Endothelial cell (in vitro differentiated cells): ENCODE results near the gene ZNF423. TPM values are rescaled to one million over a fixed set of nuclear protein-coding genes. Genes with fewer than 3 reads are reported as not detected.

Source experiments
- DNase-seq: peaks from one replicate; pipeline ENCODE4 v3.0.0; 2021; ENCODE audit warnings: low spot score
- H3K27ac Mint-ChIP-seq: one replicate; pipeline ENCODE4 v1.8.0; 2021; ENCODE audit warnings: mixed read lengths, inconsistent platforms; ENCODE audit not compliant: unreplicated experiment
- H3K27me3 Mint-ChIP-seq: one replicate; pipeline ENCODE4 v1.8.0; 2021; ENCODE audit warnings: mild to moderate bottlenecking, moderate library complexity, mixed read lengths, inconsistent platforms; ENCODE audit not compliant: unreplicated experiment
- H3K36me3 Mint-ChIP-seq: one replicate; pipeline ENCODE4 v1.8.0; 2021; ENCODE audit warnings: mild to moderate bottlenecking, low read depth, mixed read lengths, inconsistent platforms; ENCODE audit not compliant: unreplicated experiment
- H3K4me1 Mint-ChIP-seq: one replicate; pipeline ENCODE4 v1.8.0; 2021; ENCODE audit warnings: mild to moderate bottlenecking, mixed read lengths, inconsistent platforms; ENCODE audit not compliant: unreplicated experiment
- H3K4me3 Mint-ChIP-seq: one replicate; pipeline ENCODE4 v1.8.0; 2021; ENCODE audit warnings: mild to moderate bottlenecking, mixed read lengths, inconsistent platforms; ENCODE audit not compliant: unreplicated experiment
- H3K9me3 Mint-ChIP-seq: one replicate; pipeline ENCODE4 v1.8.0; 2021; ENCODE audit warnings: mixed read lengths, inconsistent platforms; ENCODE audit not compliant: unreplicated experiment
- total RNA-seq: library from RNA; stranded (reverse); fragmentation: NEBNext Ultra II Directional; extraction: Animal tissue kit (Norgen Biotek cat#: 25700); gene quantifications from one replicate; pipeline ENCODE4 v1.2.1, GENCODE V29; 2021; ENCODE audit not compliant: unreplicated experiment
- TF ChIP-seq, protein P1 (sequence below): fragments of 200-600 bp; sonication (generic); IDR thresholded peaks from one replicate; pipeline ENCODE4 v1.5.0; 2021; ENCODE audit warnings: antibody characterized with exemption; ENCODE audit not compliant: unreplicated experiment

ZNF423 gene
- total RNA-seq, 1 donor from 2014 or later, result 44.8 TPM

DNA sequence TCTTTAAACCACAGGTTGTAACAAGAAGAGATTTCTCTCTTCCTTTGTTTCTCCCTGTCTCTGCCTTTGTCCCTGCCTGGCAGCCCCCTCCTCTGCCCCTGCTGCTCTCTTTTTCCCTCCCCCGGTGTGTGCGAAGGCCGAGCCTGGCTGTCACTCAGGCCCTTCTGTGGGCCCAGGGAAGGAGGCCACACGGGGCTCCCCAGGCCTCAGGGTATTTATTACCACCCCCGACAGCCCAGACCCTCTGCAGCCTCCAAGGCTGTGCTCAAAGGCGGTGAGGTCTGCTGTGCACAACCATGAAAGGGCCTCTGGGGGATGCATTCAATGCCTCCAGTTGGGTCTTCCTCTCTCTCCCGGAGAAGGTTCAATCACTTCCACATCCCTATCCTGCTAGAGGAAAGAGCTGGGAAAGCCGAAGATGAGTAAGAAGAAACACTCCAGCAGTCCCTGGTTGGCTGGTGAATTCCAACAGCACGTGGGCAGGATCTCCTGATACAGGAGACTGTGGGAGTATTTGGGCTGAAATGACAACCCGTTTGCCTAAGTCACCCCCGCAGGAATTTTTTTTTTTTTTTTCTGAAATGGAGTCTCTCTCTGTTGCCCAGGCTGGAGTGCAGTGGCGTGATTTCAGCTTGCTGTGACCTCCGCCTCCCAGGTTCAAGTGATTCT lies 34.2 kb downstream of the ZNF423 start:
- Mint-ChIP-seq H3K9me3 (no peaks in the 10 kb centered on the region), H3K27ac (peak overlapping the region; percentile 67), H3K27me3 (peaks cover 2% of the 10 kb centered on the region), H3K4me3 (no peak overlapping the region), H3K36me3 (peaks cover 11% of the 10 kb centered on the region), H3K4me1 (peaks cover 74% of the 10 kb centered on the region)
- DNase-seq, result no peak
- TF ChIP-seq, protein P1, sequence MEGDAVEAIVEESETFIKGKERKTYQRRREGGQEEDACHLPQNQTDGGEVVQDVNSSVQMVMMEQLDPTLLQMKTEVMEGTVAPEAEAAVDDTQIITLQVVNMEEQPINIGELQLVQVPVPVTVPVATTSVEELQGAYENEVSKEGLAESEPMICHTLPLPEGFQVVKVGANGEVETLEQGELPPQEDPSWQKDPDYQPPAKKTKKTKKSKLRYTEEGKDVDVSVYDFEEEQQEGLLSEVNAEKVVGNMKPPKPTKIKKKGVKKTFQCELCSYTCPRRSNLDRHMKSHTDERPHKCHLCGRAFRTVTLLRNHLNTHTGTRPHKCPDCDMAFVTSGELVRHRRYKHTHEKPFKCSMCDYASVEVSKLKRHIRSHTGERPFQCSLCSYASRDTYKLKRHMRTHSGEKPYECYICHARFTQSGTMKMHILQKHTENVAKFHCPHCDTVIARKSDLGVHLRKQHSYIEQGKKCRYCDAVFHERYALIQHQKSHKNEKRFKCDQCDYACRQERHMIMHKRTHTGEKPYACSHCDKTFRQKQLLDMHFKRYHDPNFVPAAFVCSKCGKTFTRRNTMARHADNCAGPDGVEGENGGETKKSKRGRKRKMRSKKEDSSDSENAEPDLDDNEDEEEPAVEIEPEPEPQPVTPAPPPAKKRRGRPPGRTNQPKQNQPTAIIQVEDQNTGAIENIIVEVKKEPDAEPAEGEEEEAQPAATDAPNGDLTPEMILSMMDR, result no peak

GRCh38 chr16:49821156-49821555 lies 34.8 kb downstream of the ZNF423 start:
- DNase-seq, result no peak
- peaks cover 68% of the 10 kb centered on the region for H3K4me1 Mint-ChIP-seq
- no peaks in the 10 kb centered on the region for H3K9me3 Mint-ChIP-seq
- H3K4me3 Mint-ChIP-seq, result no peak overlapping the region
- no peak overlapping the region for H3K27ac Mint-ChIP-seq
- peaks cover 2% of the 10 kb centered on the region for H3K27me3 Mint-ChIP-seq
- TF ChIP-seq, protein P1, result no peak
- H3K36me3 Mint-ChIP-seq, result peaks cover 11% of the 10 kb centered on the region

- H3K27me3 Mint-ChIP-seq, result peaks cover 2% of the 10 kb centered on the region
- TF ChIP-seq, protein P1, result no peak
- no peaks in the 10 kb centered on the region for H3K9me3 Mint-ChIP-seq
- H3K27ac Mint-ChIP-seq, result no peak overlapping the region
- peaks cover 11% of the 10 kb centered on the region for H3K36me3 Mint-ChIP-seq
- no peak overlapping the region for H3K4me3 Mint-ChIP-seq
- peaks cover 47% of the 10 kb centered on the region for H3K4me1 Mint-ChIP-seq
- DNase-seq, result no peak
Measured at GRCh38 chr16:49817754-49818507, 38.0 kb downstream of the ZNF423 start.

GRCh38 chr16:49816875-49817274 lies 39.0 kb downstream of the ZNF423 start:
- no peak for DNase-seq
- no peaks in the 10 kb centered on the region for H3K9me3 Mint-ChIP-seq
- H3K36me3 Mint-ChIP-seq, result peaks cover 11% of the 10 kb centered on the region

More at GRCh38 chr16:49816875-49817274, 39.0 kb downstream of the ZNF423 start:
- H3K4me3 Mint-ChIP-seq, result no peak overlapping the region
- peaks cover 2% of the 10 kb centered on the region for H3K27me3 Mint-ChIP-seq
- TF ChIP-seq, protein P1, result no peak
- no peak overlapping the region for H3K27ac Mint-ChIP-seq
- peaks cover 36% of the 10 kb centered on the region for H3K4me1 Mint-ChIP-seq
